ENCODE measurements around the gene ASIC2. TPM values are rescaled to one million over a fixed set of nuclear protein-coding genes. Genes with fewer than 3 reads are reported as not detected.

The ASIC2 gene
- total and polyA plus RNA-seq, 2 donors (not counting 3 experiments of a cell fraction or from before 2014, with no cell fraction given) = not detected

- H2AFZ ChIP-seq (ENCODE audit: low read depth, low read length) = no peak overlapping the region
- no peak overlapping the region for H3K9ac ChIP-seq (replicated peaks; ENCODE audit: extremely low read depth, insufficient read depth, low read length)
- no peaks in the 10 kb centered on the region for H3K4me1 ChIP-seq (ENCODE audit: control insufficient read depth, extremely low read depth, insufficient read depth, low read length)
- H3K36me3 ChIP-seq (ENCODE audit: control insufficient read depth in 2 of 2, extremely low read depth in 1 of 2, insufficient read depth in 2 of 2, low read length in 2 of 2) = no peaks in the 10 kb centered on the region
- POLR2A ChIA-PET = no interaction called here
- H3K27ac ChIP-seq (ENCODE audit: insufficient read depth, low read depth, low read length) = no peak overlapping the region
- dilution Hi-C loops (cut with MboI; ENCODE audit: extremely low pct_ligation_motif_present, low sequenced_read_pairs) = no loop called here
- H3K9me1 ChIP-seq (replicated peaks; ENCODE audit: control insufficient read depth, extremely low read depth, insufficient read depth, low read length) = no peaks in the 10 kb centered on the region
- H3K4me2 ChIP-seq (ENCODE audit: insufficient read depth, low read length) = no peak overlapping the region
- no peaks in the 10 kb centered on the region for H3K9me3 ChIP-seq (replicated peaks; ENCODE audit: control insufficient read depth, insufficient read depth, low read length)
- no peaks in the 10 kb centered on the region for H3K27me3 ChIP-seq (ENCODE audit: control insufficient read depth in 2 of 2, insufficient read depth in 2 of 2, low read length in 2 of 2)
- no peak for DNase-seq (ENCODE audit: low read depth, low spot score)
- intact Hi-C loops (cut with micrococcal nuclease) = no loop called here
- no TSS peak for BruUV-seq (replicated peaks)
- FAIRE-seq = no peak
- no peak overlapping the region for H3K4me3 ChIP-seq (replicated peaks in 1 of 3; ENCODE audit: insufficient read depth in 1 of 3, low read depth in 1 of 3, low read length in 3 of 3)
- no peaks in the 10 kb centered on the region for H3K79me2 ChIP-seq (ENCODE audit: control insufficient read depth, insufficient read depth, low read length)
- no peaks in the 10 kb centered on the region for H4K20me1 ChIP-seq (replicated peaks; ENCODE audit: control insufficient read depth, extremely low read depth, insufficient read depth, low read length)
- TF ChIP-seq CTCF (IDR thresholded peaks at IDR 0.05; ENCODE audit: extremely low read depth in 1 of 2, insufficient read depth in 1 of 2, low read depth in 1 of 2, low read length in 2 of 2) (no peak), GATA2 (IDR thresholded peaks at IDR 0.05; ENCODE audit: insufficient read depth, insufficient read length, low read depth, low read length) (no peak), POLR2A (IDR thresholded peaks at IDR 0.05; ENCODE audit: low read depth, low read length) (no peak), MAX (IDR thresholded peaks at IDR 0.05; ENCODE audit: insufficient read depth, insufficient read length) (no peak), EZH2 (IDR thresholded peaks at IDR 0.05; ENCODE audit: borderline replicate concordance, low read depth, low read length, severe bottlenecking) (no peak), MYC (IDR thresholded peaks at IDR 0.05; ENCODE audit: low read depth, low read length) (no peak), JUN (IDR thresholded peaks at IDR 0.05; ENCODE audit: borderline replicate concordance, insufficient read depth, insufficient read length, low read depth) (no peak), POLR2AphosphoS5 (IDR thresholded peaks at IDR 0.05; ENCODE audit: insufficient read depth, low read depth, low read length) (no peak), FOS (IDR thresholded peaks at IDR 0.05; ENCODE audit: borderline replicate concordance, insufficient read depth, low read length) (no peak)
- CTCF ChIA-PET = no interaction called here
Measured at GRCh38 chr17:33328129-33328528, 35.0 kb upstream of the ASIC2 start.

Measured in endothelial cell of umbilical vein (primary cell).